ENCODE results near the gene KRTAP3-3.

Gene KRTAP3-3

GRCh38 chr17:41018541-41018940, 24.6 kb upstream of the KRTAP3-3 start:
- Histone ChIP-seq H3K27me3 (ENCODE audit: control insufficient read depth, insufficient read depth, low read length) (no peaks in the 10 kb centered on the region), H3K36me3 (ENCODE audit: insufficient read depth, low read length) (no peaks in the 10 kb centered on the region), H3K4me1 (ENCODE audit: control insufficient read depth, insufficient read depth, low read length) (peaks cover 3% of the 10 kb centered on the region), H3K9me3 (replicated peaks; ENCODE audit: low read length) (no peaks in the 10 kb centered on the region), H3K4me2 (ENCODE audit: low read length) (no peak overlapping the region), H3K4me3 (ENCODE audit: low read length) (no peak overlapping the region), H3K9ac (ENCODE audit: low read depth, low read length) (no peak overlapping the region)

GRCh38 chr17:41016578-41017215, 22.7 kb upstream of the KRTAP3-3 start:
- H3K9ac ChIP-seq (ENCODE audit: low read depth, low read length) = no peak overlapping the region
- H3K4me1 ChIP-seq (ENCODE audit: control insufficient read depth, insufficient read depth, low read length) = peaks cover 10% of the 10 kb centered on the region
- H3K27me3 ChIP-seq (ENCODE audit: control insufficient read depth, insufficient read depth, low read length) = no peaks in the 10 kb centered on the region
- no peaks in the 10 kb centered on the region for H3K9me3 ChIP-seq (replicated peaks; ENCODE audit: low read length)
- no peak overlapping the region for H3K4me3 ChIP-seq (ENCODE audit: low read length)
- H3K36me3 ChIP-seq (ENCODE audit: insufficient read depth, low read length) = no peaks in the 10 kb centered on the region
- H3K4me2 ChIP-seq (ENCODE audit: low read length) = no peak overlapping the region

GRCh38 chr17:41015454-41015853, 21.5 kb upstream of the KRTAP3-3 start:
- H3K9me3 ChIP-seq (replicated peaks; ENCODE audit: low read length) = no peaks in the 10 kb centered on the region
- no peak overlapping the region for H3K9ac ChIP-seq (ENCODE audit: low read depth, low read length)
- no peaks in the 10 kb centered on the region for H3K36me3 ChIP-seq (ENCODE audit: insufficient read depth, low read length)

GRCh38 chr17:41013606-41014005, 19.6 kb upstream of the KRTAP3-3 start:
- peaks cover 10% of the 10 kb centered on the region for H3K4me1 ChIP-seq (ENCODE audit: control insufficient read depth, insufficient read depth, low read length)
- H3K9me3 ChIP-seq (replicated peaks; ENCODE audit: low read length) = no peaks in the 10 kb centered on the region
- H3K4me2 ChIP-seq (ENCODE audit: low read length) = no peak overlapping the region
- H3K4me3 ChIP-seq (ENCODE audit: low read length) = no peak overlapping the region
- H3K9ac ChIP-seq (ENCODE audit: low read depth, low read length) = no peak overlapping the region
- H3K27me3 ChIP-seq (ENCODE audit: control insufficient read depth, insufficient read depth, low read length) = no peaks in the 10 kb centered on the region
- H3K36me3 ChIP-seq (ENCODE audit: insufficient read depth, low read length) = no peaks in the 10 kb centered on the region

More at GRCh38 chr17:41015454-41015853, 21.5 kb upstream of the KRTAP3-3 start:
- no peak overlapping the region for H3K4me2 ChIP-seq (ENCODE audit: low read length)
- H3K27me3 ChIP-seq (ENCODE audit: control insufficient read depth, insufficient read depth, low read length) = no peaks in the 10 kb centered on the region
- H3K4me3 ChIP-seq (ENCODE audit: low read length) = no peak overlapping the region
- H3K4me1 ChIP-seq (ENCODE audit: control insufficient read depth, insufficient read depth, low read length) = peaks cover 10% of the 10 kb centered on the region

- Histone ChIP-seq H3K36me3 (ENCODE audit: insufficient read depth, low read length) (no peaks in the 10 kb centered on the region), H3K4me3 (ENCODE audit: low read length) (no peak overlapping the region), H3K27me3 (ENCODE audit: control insufficient read depth, insufficient read depth, low read length) (no peaks in the 10 kb centered on the region), H3K4me2 (ENCODE audit: low read length) (no peak overlapping the region), H3K9ac (ENCODE audit: low read depth, low read length) (no peak overlapping the region), H3K4me1 (ENCODE audit: control insufficient read depth, insufficient read depth, low read length) (peaks cover 10% of the 10 kb centered on the region), H3K9me3 (replicated peaks; ENCODE audit: low read length) (no peaks in the 10 kb centered on the region)
Measured at GRCh38 chr17:41013181-41013580, 19.2 kb upstream of the KRTAP3-3 start.

- no peaks in the 10 kb centered on the region for H3K27me3 ChIP-seq (ENCODE audit: control insufficient read depth, insufficient read depth, low read length)
- no peak overlapping the region for H3K4me3 ChIP-seq (ENCODE audit: low read length)
- peaks cover 10% of the 10 kb centered on the region for H3K4me1 ChIP-seq (ENCODE audit: control insufficient read depth, insufficient read depth, low read length)
Measured at GRCh38 chr17:41012326-41013120, 18.6 kb upstream of the KRTAP3-3 start.

GRCh38 chr17:41010441-41010840, 16.5 kb upstream of the KRTAP3-3 start:
- Histone ChIP-seq H3K9ac (ENCODE audit: low read depth, low read length) (no peak overlapping the region), H3K4me3 (ENCODE audit: low read length) (no peak overlapping the region), H3K36me3 (ENCODE audit: insufficient read depth, low read length) (no peaks in the 10 kb centered on the region), H3K27me3 (ENCODE audit: control insufficient read depth, insufficient read depth, low read length) (no peaks in the 10 kb centered on the region), H3K9me3 (replicated peaks; ENCODE audit: low read length) (no peaks in the 10 kb centered on the region), H3K4me1 (ENCODE audit: control insufficient read depth, insufficient read depth, low read length) (peaks cover 10% of the 10 kb centered on the region), H3K4me2 (ENCODE audit: low read length) (no peak overlapping the region)

More at GRCh38 chr17:41012326-41013120, 18.6 kb upstream of the KRTAP3-3 start:
- Histone ChIP-seq H3K9me3 (replicated peaks; ENCODE audit: low read length) (no peaks in the 10 kb centered on the region), H3K36me3 (ENCODE audit: insufficient read depth, low read length) (no peaks in the 10 kb centered on the region), H3K9ac (ENCODE audit: low read depth, low read length) (no peak overlapping the region), H3K4me2 (ENCODE audit: low read length) (no peak overlapping the region)

GRCh38 chr17:41009936-41010335, 16.0 kb upstream of the KRTAP3-3 start:
- no peak overlapping the region for H3K4me3 ChIP-seq (ENCODE audit: low read length)
- no peak overlapping the region for H3K4me2 ChIP-seq (ENCODE audit: low read length)
- H3K9me3 ChIP-seq (replicated peaks; ENCODE audit: low read length) = no peaks in the 10 kb centered on the region
- no peaks in the 10 kb centered on the region for H3K36me3 ChIP-seq (ENCODE audit: insufficient read depth, low read length)
- no peak overlapping the region for H3K9ac ChIP-seq (ENCODE audit: low read depth, low read length)
- H3K27me3 ChIP-seq (ENCODE audit: control insufficient read depth, insufficient read depth, low read length) = no peaks in the 10 kb centered on the region
- peaks cover 10% of the 10 kb centered on the region for H3K4me1 ChIP-seq (ENCODE audit: control insufficient read depth, insufficient read depth, low read length)

GRCh38 chr17:41009301-41009760, 15.4 kb upstream of the KRTAP3-3 start:
- Histone ChIP-seq H3K27me3 (ENCODE audit: control insufficient read depth, insufficient read depth, low read length) (no peaks in the 10 kb centered on the region), H3K9me3 (replicated peaks; ENCODE audit: low read length) (no peaks in the 10 kb centered on the region)

GRCh38 chr17:41008811-41009210, 14.8 kb upstream of the KRTAP3-3 start, which contains the start of gene KRTAP3-1:
Gene KRTAP3-1 (minus strand): TSS chr17:41009128. CDS start chr17:41009074, 54 bp downstream.
- Histone ChIP-seq H3K27me3 (ENCODE audit: control insufficient read depth, insufficient read depth, low read length) (no peaks in the 10 kb centered on the region), H3K36me3 (ENCODE audit: insufficient read depth, low read length) (no peaks in the 10 kb centered on the region), H3K4me2 (ENCODE audit: low read length) (no peak within 1 kb of the TSS), H3K4me1 (ENCODE audit: control insufficient read depth, insufficient read depth, low read length) (peaks cover 13% of the 10 kb centered on the region), H3K4me3 (ENCODE audit: low read length) (no peak within 1 kb of the TSS), H3K9ac (ENCODE audit: low read depth, low read length) (no peak within 1 kb of the TSS), H3K9me3 (replicated peaks; ENCODE audit: low read length) (no peaks in the 10 kb centered on the region)

More at GRCh38 chr17:41009301-41009760, 15.4 kb upstream of the KRTAP3-3 start:
- Histone ChIP-seq H3K9ac (ENCODE audit: low read depth, low read length) (no peak overlapping the region), H3K4me1 (ENCODE audit: control insufficient read depth, insufficient read depth, low read length) (peaks cover 10% of the 10 kb centered on the region), H3K4me3 (ENCODE audit: low read length) (no peak overlapping the region), H3K4me2 (ENCODE audit: low read length) (no peak overlapping the region), H3K36me3 (ENCODE audit: insufficient read depth, low read length) (no peaks in the 10 kb centered on the region)

- Histone ChIP-seq H3K27me3 (ENCODE audit: control insufficient read depth, insufficient read depth, low read length) (no peaks in the 10 kb centered on the region), H3K36me3 (ENCODE audit: insufficient read depth, low read length) (no peaks in the 10 kb centered on the region), H3K9ac (ENCODE audit: low read depth, low read length) (no peak overlapping the region), H3K4me1 (ENCODE audit: control insufficient read depth, insufficient read depth, low read length) (peaks cover 34% of the 10 kb centered on the region), H3K4me2 (ENCODE audit: low read length) (no peak overlapping the region), H3K4me3 (ENCODE audit: low read length) (no peak overlapping the region), H3K9me3 (replicated peaks; ENCODE audit: low read length) (no peaks in the 10 kb centered on the region)
Measured at GRCh38 chr17:41004397-41004796, 10.4 kb upstream of the KRTAP3-3 start.

All from skeletal muscle satellite cell (primary cell).